ENCODE results near the gene SESN3.
"Not testable (repeated sequence)": the region's sequence is repeated elsewhere in the genome, so short reads cannot be mapped to it uniquely, and the experiment has no call there.

SESN3 gene

DNA sequence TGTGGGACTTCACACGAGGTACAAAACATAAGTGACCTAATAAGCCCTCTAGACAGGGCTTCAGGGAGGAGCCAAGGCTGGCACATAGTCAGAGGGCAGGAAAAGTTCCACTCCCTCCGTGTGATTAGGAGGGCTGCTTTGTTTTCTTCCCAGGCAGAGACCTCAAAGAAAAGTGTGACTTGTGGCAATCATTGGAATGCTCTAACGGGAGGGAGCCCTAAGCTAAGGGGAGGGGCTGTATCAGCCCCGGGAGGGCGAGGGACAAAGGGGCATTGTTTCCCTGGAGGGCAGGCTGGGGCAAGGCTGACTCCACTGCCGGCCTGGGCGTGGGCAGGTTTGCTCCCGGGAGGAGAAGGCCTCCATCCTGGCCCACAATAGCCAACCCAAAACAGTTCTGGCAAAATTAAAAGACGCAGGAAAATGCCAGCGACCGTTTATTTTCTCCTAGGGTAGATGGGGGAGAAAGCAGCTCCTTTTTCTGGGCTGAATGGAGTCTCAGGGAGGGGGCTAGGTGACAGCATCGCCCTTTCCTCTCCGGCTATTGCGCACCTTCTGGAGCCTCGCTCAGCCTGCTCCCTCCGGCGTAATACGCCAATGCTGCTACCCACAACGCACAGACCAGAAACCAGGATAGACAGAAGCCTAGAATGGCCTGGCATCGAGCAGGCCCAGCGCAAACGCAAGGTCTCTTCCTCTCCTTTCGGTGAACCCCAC, 81.2 kb downstream of the SESN3 start:
- DNase-seq, result no peak

DNA sequence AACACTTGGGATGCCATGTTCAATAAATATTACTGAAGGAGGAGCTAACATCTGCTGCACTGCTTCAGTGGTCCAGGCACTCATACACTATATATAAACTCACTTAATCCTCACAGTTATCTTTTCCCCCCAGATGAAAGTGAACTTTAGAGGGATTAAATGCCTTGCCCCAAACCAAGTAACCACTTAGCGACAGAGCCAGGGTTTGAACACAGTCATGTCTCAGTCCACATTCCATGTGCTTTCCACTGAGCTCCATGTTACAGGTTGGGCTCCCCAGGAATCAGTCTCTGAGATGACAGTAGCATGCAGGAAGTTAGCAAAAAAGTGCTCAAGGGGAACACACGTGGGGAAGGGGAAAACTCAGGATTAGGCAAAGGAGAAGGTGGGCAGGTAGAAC, 82.1 kb downstream of the SESN3 start:
- DNase-seq, result no peak

DNA sequence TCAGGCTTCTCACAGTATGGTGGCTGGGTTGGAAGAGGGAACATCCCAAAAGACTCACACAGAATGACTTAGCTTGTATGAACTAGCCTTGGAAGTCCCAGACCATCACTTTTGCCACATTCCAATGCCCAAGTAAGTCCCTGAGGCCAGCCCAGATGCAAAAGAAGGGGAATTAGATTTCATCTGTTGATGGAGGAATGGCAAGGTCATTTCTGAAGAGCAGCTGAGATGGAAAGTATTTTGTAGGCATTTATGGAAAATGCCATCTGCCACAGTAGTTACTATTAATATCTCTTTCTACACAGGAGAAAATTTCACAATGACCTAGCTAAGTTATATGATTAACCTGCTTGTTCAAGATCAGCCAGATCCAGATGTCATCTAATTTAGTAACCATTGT, 82.6 kb downstream of the SESN3 start:
- DNase-seq, result no peak

DNA sequence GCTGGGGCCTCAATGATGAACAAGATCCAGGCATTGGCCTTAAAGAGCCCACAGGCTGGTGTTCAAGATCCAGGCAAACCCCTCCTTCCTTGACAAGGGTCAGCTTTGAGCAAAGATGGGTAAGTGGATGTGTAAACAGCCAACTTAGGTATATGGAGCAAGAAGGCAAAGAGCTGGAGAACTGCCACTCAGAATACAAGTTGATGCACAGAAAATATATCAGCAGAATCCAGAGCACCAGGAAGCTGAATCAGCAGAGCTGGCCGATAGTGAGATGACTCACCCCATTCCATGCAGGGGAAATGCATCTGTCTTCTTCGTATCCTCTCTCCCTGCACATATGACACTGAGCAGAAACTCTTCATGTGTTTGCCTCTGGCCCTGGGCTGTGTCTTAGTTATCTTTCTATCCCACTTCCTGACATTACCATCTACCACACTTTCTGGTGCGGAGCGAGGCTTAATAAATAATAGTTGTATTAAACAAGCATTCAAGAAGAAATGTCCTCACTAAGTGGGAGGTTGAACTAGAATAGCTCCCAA, 83.6 kb downstream of the SESN3 start:
- DNase-seq, result no peak

DNA sequence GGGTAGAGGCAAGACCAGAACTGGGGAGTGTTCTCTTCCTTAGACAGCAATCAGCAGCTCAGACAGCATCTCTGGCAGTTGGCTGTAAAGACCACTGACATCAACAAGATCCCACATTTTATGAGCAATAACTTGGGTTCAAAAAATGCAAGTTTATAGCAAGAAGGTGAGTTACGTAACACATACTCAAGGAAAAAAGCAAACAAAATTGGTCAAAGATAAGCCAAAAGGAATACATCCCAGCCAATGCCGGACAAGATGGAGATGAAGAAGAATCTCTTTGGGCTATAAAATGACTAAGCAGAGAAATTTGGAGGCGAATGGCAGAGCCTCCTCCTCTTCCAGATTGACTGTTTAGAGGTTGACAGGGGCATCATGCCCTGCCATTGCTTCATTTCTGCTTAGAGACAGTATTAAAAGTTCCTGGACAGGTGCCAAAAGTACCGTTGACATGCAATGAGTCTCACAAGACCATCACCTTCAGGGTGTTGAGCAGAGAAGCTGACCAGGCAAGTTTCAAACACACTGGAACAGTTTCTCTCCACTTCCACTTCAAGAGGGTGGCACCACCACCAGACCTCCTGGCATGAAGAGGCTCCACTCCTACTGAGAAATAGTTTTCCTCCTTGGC, 85.5 kb downstream of the SESN3 start:
- no peak for DNase-seq

DNA sequence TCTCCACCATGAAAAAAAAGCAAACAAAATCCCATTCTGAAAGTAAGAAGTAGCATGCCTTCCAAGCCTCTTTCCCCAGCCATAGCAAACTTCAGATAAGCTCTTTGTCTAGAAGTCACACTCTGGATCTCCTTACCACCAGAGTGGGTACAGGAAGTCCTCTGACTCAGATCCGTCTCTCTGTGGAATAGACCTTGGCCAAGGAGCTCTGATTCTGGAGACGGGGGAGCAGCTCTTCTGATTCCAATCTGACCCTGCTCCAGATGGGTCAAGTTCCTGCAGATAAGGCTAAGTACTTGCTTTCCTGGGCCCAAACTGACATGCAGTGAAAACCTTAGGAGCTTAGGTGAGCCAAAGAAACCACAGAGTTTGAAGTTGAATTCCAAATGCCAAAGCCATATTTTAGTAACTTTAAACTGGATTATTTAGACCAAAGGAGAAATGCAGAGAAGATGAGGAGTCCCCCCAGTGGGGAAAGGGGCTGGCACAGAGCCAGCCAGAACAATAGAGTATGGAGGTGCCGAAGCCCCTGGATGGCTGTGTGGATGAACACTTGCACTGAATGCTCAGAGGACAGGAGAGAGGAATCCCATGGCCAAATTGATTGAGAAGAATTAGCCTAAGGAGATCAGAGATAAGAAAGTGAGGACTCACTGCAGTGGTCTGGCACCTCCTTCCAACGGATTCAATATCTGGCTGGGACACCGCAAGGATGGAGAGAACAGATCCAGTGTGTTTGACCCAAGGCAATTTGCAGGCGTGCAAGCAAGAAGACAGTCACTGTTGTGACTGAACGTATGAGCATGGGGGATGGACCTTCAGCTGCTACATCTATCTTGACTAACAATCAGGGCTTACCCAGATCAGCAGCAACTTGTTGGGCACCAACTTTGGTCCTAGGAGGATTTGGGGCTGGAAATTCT, 86.4 kb downstream of the SESN3 start:
- DNase-seq, result no peak

DNA sequence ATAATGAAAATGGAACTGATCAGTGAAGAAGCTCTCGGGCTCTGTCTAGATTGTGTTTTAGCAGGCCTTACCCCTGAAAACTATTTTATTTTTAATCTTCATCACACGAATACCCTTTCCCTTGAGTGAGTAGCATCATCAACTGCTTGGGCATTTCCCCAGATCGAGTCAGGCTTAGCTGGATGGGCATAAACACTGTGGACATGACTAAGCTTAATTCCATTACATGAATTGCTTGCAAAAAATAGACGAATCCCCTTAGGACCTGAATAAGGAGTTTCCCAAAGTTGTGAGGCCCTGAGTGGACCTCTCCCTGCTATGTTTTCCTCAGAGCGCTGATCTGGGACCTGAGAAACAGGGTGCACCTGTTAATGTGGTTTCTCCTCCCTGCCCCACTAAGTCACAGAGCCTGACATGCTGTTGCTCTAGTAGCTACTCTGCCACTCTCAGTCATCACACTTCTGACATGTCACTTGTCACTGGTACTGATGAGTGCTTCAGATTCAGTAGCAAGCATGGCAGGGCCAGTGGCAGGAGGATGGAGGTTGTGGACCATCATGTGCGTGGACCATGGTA, 87.8 kb downstream of the SESN3 start:
- DNase-seq, result no peak

DNA sequence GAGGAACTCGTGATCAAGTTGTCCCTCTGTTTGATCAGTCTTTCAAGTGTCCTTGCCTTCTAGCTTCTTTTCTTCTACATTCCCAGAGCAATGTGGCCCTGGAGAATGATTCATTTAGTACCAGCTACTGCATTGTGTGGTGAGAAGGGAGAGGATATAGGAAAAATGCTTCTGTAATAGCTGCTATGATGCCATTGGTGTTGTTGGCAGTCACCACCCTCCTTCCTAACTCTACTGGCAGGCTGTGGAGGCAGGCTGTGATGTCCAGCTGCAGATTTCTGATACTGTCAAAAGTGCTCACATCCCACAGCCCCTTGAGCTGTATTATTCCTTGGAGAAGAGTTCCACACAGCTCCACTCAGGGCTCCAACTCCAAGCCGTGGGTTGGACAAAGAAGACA, 88.6 kb downstream of the SESN3 start:
- no peak for DNase-seq

DNA sequence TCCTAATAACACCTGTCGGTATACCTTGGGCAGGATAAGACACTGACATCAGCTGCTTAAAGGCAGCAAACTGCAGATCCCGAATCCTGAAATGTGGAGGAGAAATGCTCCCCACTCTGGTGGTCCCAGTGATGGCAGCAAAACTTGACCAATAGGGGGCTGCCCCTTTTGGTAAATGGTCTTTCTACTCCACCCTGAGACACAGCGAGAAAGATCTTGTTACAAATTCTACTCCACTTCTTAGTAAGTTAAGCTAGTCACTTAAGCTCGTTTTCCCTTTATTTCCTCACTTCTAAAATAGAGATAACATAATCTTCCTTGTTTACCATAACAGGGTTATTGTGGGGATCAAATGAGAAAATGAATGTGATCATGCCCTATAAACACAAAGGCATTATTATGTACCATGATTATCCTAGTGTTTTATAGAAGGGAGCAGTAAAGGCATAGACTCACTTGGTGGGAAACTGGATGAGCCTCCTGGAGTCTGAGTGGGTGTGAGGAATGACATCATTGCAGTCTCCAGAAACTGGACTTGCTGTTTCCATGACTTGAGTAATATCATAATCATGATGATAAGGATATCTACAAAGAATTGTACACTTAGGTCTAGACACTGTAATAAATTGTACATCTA, 90.5 kb downstream of the SESN3 start:
- no peak for DNase-seq

DNA sequence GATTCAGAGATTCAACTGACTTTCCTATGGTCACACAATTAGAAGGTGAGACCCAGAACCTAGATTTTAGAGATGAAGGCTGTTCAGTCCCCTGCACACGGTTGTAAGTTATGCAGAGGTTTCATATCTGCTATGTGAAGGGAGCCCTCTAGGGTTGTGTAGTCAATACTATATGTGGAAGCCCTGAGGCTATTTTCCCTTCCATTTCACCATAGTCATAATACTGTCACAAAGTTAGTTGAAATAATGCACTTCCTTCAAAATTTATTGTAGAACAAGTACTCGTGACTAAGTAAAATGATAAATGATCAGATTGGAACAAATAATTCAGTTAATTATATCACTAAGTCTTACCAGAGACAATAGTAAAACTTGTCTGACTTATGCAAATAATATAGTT, 92.6 kb downstream of the SESN3 start:
- no peak for DNase-seq

DNA sequence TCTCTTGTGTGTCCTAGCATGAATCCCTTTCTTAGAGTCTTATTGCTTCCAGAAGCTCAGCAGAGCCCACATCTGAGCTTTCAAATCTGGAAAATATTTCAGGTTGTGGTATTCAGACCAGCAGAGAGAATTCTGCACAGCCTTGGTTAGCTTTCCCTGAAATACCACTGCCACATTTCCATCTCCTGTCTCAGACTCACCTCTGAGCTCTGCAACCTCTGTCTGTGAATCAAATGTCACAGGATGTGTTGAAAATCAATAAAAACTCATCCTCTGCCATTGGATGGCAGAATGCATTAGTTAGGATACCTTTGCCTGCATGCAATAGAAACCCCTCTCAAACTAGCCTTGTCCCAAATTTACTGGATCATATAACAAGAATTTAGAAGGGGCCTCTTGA, 93.7 kb downstream of the SESN3 start:
- DNase-seq, result no peak

DNA sequence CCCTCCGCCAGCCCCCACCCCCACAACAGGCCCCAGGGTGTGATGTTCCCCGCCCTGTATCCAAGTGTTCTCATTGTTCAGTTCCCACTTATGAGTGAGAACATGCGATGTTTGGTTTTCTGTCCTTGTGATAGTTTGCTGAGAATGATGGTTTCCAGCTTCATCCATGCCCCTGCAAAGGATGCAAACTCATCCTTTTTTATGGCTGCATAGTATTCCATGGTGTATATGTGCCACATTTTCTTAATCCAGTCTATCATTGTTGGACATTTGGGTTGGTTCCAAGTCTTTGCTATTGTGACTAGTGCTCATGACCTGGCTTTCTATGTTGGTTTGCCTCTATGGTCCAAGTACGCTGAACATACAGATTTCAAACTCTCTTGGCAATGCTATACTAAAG, 94.3 kb downstream of the SESN3 start:
- not testable (repeated sequence) for DNase-seq

DNA sequence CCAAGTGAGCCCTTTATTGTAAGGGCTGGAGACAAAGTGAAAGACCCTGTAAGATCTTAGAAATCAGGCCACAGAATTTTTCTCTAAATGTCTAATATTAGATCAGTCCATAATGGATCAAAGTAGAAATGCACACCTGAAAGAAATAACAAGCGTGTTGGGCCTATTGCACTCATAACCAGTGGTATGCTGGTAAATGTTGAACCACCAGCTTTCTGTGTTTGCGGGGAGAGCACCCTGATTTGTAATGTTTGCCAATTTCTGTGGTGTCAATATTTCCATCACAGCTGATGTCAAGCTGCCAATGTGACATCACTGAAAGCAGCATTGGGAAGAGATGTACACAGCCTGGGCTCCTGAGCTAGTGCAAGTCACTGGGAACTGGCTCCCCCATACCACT, 95.1 kb downstream of the SESN3 start:
- DNase-seq, result no peak

DNA sequence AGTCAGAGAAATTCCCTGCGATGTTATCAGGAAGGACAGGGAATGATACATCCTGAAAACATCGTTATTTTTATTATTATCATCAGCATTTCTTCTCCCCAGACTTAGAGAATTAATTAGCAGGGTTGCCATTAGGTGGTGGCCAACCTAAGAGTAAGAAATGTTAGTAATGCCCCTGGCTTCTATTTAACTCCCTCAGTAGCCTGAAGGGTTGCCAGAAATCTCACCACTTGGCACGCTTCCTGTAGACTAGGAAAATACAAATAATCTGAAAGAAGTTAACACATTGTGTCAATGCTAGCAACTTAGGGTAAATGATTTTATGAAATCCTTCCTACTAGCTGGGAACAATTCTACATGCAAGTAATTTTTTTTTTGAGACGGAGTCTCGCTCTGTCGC, 95.8 kb downstream of the SESN3 start:
- DNase-seq, result no peak

DNA sequence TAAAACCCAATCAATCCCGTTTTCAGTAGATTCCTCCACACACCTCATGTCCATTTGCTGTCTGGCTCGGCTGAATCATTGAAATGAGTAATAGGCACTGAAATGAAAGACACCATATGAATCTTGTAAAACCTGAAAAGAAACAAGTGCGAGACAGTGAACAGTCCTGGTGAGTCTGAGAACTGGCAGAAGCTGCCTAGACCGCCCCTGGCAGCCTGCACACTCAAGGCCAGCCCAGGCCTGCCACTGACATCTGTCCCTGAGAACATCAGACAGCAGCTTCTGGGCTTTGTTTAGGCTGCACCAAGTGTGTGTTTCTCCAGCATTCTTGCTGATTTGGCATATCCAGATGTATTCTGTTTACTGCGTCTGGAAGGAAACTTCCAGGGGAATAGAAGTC, 96.5 kb downstream of the SESN3 start:
- no peak for DNase-seq

DNA sequence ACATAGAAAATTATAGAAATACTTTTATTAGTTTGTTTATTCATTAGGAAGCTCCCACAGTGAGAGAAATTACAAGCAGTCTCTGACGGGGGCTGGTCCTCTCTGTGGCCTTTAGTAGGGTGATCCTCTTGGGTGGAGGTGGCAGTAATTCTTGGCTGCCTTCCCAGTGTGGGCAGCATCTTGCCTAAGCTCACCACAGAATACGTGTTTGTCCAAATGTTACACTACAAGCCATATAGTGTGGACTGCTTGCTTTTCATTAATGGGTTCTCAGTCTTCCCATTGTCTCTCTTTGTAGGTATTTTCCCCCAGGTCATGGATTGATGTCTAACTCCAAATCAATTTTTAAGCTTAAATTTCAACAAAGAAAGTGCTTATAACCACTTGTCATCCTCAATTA, 98.0 kb downstream of the SESN3 start:
- no peak for DNase-seq

DNA sequence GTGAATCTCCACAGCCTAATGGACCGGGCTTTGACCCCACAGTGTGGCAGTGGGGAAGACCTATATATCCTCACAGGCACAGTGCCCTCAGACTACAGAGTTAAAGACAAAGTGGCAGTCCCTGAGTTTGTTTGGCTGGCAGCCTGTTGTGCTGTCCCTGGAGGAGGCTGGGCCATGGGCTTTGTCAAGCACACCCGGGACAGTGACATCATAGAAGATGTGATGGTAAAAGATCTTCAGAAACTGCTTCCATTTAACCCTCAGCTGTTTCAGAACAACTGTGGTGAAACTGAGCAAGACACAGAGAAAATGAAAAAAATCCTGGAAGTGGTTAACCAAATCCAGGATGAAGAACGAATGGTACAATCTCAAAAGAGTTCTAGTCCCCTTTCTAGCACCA, 102.4 kb downstream of the SESN3 start:
- DNase-seq, result no peak

DNA sequence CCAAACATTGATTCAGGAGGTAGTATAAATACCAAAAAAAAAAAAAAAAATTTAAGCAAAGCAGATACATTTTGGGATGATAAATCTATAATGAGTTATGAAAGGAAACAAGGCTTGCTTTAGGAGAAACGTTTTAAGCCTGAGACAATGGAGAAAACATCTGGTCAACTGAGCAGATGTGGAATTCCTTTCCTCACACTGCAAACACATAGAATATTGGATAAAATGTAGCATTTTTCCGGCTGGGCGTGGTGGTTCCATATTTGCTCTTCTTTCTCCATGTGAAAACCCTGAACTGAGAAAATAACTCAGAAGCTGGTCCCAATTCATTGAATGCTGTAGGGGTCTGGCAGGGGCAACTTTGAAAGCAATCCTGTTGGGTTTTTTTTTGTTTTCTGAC, 107.4 kb downstream of the SESN3 start:
- DNase-seq, result no peak

DNA sequence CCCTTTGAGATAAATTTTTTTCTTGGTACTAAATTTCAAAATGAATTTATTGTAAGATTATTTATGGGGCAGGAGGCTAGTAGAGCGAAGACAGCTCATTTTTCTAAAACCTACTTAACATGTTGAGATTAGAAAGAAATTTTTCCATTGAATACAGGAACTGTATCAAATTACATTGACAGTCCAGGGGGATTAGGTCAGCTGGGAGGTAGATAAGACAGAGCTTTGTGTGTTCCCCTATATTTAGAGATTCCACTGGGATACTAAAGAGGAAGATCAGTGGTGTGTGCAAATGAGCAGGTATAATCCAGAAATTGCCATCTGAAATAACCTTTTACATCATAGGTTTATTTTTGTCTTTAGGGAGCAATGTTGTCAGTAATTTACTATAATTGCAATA, 109.3 kb downstream of the SESN3 start:
- DNase-seq, result no peak

DNA sequence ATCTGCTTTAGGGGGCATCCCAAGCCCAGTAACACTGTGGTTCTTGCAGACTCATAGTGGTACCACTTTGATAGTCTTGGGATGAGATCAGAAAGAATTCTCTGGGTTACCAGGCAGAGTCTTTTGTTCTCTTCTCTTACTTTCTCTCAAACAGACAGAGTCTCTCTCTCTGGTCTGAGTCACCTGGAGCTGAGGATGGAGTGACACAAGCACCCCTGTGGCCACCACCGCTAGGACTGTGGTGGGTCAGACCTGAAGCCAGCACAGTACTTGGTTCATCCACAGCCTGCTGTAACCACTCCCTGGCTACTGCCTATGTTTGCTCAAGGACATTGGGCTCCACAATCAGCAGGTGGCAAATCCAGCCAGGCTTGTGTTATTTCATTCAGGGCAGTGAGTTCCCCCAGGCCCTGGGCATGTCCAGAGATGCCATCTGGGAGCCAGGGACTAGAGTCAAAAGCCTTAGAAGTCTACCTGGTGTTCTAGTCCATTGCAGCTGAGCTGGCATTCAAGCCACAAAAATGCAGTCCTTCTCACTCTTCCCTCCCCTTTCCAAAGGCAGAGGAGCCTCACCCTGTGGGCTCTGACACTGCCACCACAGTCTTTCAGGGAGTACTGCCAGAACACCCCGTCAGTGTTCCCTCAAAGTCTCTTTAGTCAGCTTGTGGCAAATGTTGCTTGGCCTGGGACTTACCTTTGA, 111.5 kb downstream of the SESN3 start:
- no peak for DNase-seq

DNA sequence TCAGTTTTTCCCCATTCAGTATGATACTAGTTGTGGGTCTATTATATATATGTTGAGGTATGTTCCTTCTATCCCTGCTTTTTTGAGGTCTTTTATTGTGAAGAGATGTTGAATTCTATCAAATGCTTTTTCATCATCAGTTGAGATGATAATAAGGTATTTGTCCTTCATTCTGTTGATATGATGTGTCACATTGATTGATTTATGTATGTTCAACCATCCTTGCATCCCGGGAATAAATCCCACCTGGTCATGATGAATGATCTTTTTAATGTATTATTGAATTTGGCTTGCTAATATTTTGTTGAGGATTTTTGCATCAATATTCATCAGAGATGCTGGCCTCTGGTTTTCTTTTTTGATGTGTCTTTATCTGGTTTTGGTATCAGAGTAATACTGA, 115.4 kb downstream of the SESN3 start:
- no peak for DNase-seq
